Hepatocyte (in vitro differentiated cells): ENCODE data around the gene RAPGEF5.

ENCODE experiments used
- CTCF ChIP-seq: fragments of 200-600 bp; sonication (generic); IDR thresholded peaks from 2 replicates; pipeline ENCODE4 v1.5.1; 2016; ENCODE audit warnings: antibody characterized with exemption, mild to moderate bottlenecking; ENCODE audit not compliant: poor library complexity
- EZH2 ChIP-seq: fragments of 200-600 bp; sonication (generic); IDR thresholded peaks from 2 replicates; pipeline ENCODE4 v1.6.1; 2016; ENCODE audit warnings: antibody characterized with exemption, mild to moderate bottlenecking, borderline replicate concordance

GRCh38 chr7:22137026-22137425 is 219.9 kb downstream of the RAPGEF5 start:
- TF ChIP-seq CTCF: no peak
- no peak for TF ChIP-seq EZH2
